HepG2 (cell line): ENCODE measurements around the gene COX4I2. TPM values are rescaled to one million over a fixed set of nuclear protein-coding genes. Genes with fewer than 3 reads are reported as not detected.
A peak's percentile ranks its signal among the peaks of the same experiment; 100 is the strongest.

Experiments used
- ATF7 ChIP-seq, 2 experiments: fragments of 450-650 bp in 1 of 2; sonication (generic) in 1 of 2; formaldehyde crosslinking in 1 of 2; IDR thresholded peaks; 2 replicates each; pipeline versions ENCODE4 v1.4.0 to v1.6.1; 2016 to 2020; ENCODE audit warnings: antibody characterized with exemption in 1 of 2, mild to moderate bottlenecking in 1 of 2, missing genetic modification reagents in 1 of 2
- CCAR2 ChIP-seq: fragments of 200-400 bp; formaldehyde crosslinking; optimal IDR thresholded peaks from 2 replicates; pipeline ENCODE3; 2018; ENCODE audit warnings: low read depth, mild to moderate bottlenecking, low read length, moderate library complexity
- FOSL2 ChIP-seq: sonication (generic); formaldehyde crosslinking; IDR thresholded peaks from 2 replicates; pipeline ENCODE4 v1.4.0; 2020; ENCODE audit warnings: missing genetic modification reagents
- HOXD1 ChIP-seq: sonication (generic); formaldehyde crosslinking; IDR thresholded peaks from 2 replicates; pipeline ENCODE4 v1.5.0; 2020; ENCODE audit warnings: missing genetic modification reagents
- KLF15 ChIP-seq: sonication (generic); formaldehyde crosslinking; IDR thresholded peaks from 2 replicates; pipeline ENCODE4 v1.8.1; 2023; ENCODE audit warnings: borderline replicate concordance, mild to moderate bottlenecking, inconsistent platforms, missing genetic modification reagents, mixed read lengths
- MED13 ChIP-seq: sonication (generic); formaldehyde crosslinking; IDR thresholded peaks from 2 replicates; pipeline ENCODE4 v1.5.0; 2020; ENCODE audit warnings: missing genetic modification reagents
- MTF2 ChIP-seq: sonication (generic); formaldehyde crosslinking; IDR thresholded peaks from 2 replicates; pipeline ENCODE4 v1.5.0; 2020; ENCODE audit warnings: missing genetic modification reagents, borderline replicate concordance
- NFYB ChIP-seq: sonication (generic); formaldehyde crosslinking; IDR thresholded peaks from 2 replicates; pipeline ENCODE4 v1.4.0; 2020; ENCODE audit warnings: missing genetic modification reagents
- NR2F2 ChIP-seq: IDR thresholded peaks from 2 replicates; pipeline ENCODE4 v1.6.1; 2012; ENCODE audit warnings: low read depth, inconsistent platforms, borderline replicate concordance
- RAD51 ChIP-seq: fragments of 450-650 bp; IDR thresholded peaks from 2 replicates; pipeline ENCODE4 v1.6.1; 2016; ENCODE audit warnings: borderline replicate concordance
- REL ChIP-seq: sonication (generic); formaldehyde crosslinking; conservative IDR thresholded peaks from 2 replicates; pipeline ENCODE4 v1.8.0; 2022; ENCODE audit warnings: mild to moderate bottlenecking, missing genetic modification reagents, moderate library complexity
- RFX5 ChIP-seq: IDR thresholded peaks from 2 replicates; pipeline ENCODE4 v1.6.1; 2011; ENCODE audit warnings: low read depth, low read length, improper control_type of control experiment
- SATB2 ChIP-seq: sonication (generic); formaldehyde crosslinking; IDR thresholded peaks from 2 replicates; pipeline ENCODE4 v1.5.0; 2020; ENCODE audit warnings: missing genetic modification reagents
- SMARCC2 ChIP-seq: fragments of 450-650 bp; IDR thresholded peaks from 2 replicates; pipeline ENCODE4 v1.6.1; 2017; ENCODE audit warnings: antibody characterized with exemption, mild to moderate bottlenecking
- SNRNP70 ChIP-seq: fragments of 200-400 bp; formaldehyde crosslinking; IDR thresholded peaks from 2 replicates; pipeline ENCODE4 v1.6.1; 2017; ENCODE audit warnings: mild to moderate bottlenecking, low read depth, low read length, moderate library complexity
- SPEN ChIP-seq: sonication (generic); formaldehyde crosslinking; IDR thresholded peaks from 2 replicates; pipeline ENCODE4 v1.5.1; 2020; ENCODE audit warnings: low read depth, mild to moderate bottlenecking, missing genetic modification reagents
- SYNCRIP ChIP-seq: fragments of 200-400 bp; formaldehyde crosslinking; IDR thresholded peaks from 2 replicates; pipeline ENCODE4 v1.6.1; 2018; ENCODE audit warnings: mild to moderate bottlenecking, low read depth, low read length; ENCODE audit not compliant: insufficient read depth
- ZBTB14 ChIP-seq: sonication (generic); formaldehyde crosslinking; IDR thresholded peaks from 2 replicates; pipeline ENCODE4 v1.4.0; 2020; ENCODE audit warnings: missing genetic modification reagents
- ZBTB25 ChIP-seq: IDR thresholded peaks from 2 replicates; pipeline ENCODE4 v1.6.1; 2018; ENCODE audit warnings: missing genetic modification reagents
- ZFP82 ChIP-seq: sonication (generic); formaldehyde crosslinking; IDR thresholded peaks from 2 replicates; pipeline ENCODE4 v1.5.1; 2020; ENCODE audit warnings: mild to moderate bottlenecking, missing genetic modification reagents, borderline replicate concordance
- ZNF160 ChIP-seq: sonication (generic); formaldehyde crosslinking; IDR thresholded peaks from 2 replicates; pipeline ENCODE4 v1.8.0; 2022; ENCODE audit warnings: mild to moderate bottlenecking, inconsistent platforms, missing genetic modification reagents
- ZNF484 ChIP-seq: sonication (generic); formaldehyde crosslinking; IDR thresholded peaks from 2 replicates; pipeline ENCODE4 v1.5.1; 2020; ENCODE audit warnings: mild to moderate bottlenecking, low read depth, missing genetic modification reagents, borderline replicate concordance
- ZNF777 ChIP-seq: sonication (generic); formaldehyde crosslinking; IDR thresholded peaks from 2 replicates; pipeline ENCODE4 v1.4.0; 2020; ENCODE audit warnings: missing genetic modification reagents
- polyA plus RNA-seq, 8 experiments: library from polyadenylated mRNA; depleted of rRNA in 3 of 8; stranded (reverse) in 7 of 8; unstranded in 1 of 8; fragments of >200 nt; fragmentation: Illumina TruSeq in 4 of 8; extraction: Trizol in 4 of 8; gene quantifications; 2 replicates each; pipeline versions ENCODE4 v1.2.1 to v1.2.3, GENCODE V29; 2011 to 2016; ENCODE audit warnings: low read depth in 4 of 8, missing spikeins in 1 of 8, mixed read lengths in 1 of 8; ENCODE audit not compliant: insufficient read depth in 1 of 8
- total RNA-seq, 5 experiments: library from RNA; depleted of rRNA; stranded (reverse); fragments of >200 nt; fragmentation: Illumina TruSeq; extraction: Trizol; gene quantifications; 2 replicates each; pipeline ENCODE4 v1.2.3, GENCODE V29; 2016; ENCODE audit warnings: low read depth in 1 of 5
- TF ChIP-seq, protein P1 (sequence below): sonication (generic); formaldehyde crosslinking; conservative IDR thresholded peaks from 2 replicates; pipeline ENCODE4 v1.4.0; 2020; ENCODE audit warnings: missing genetic modification reagents
- TF ChIP-seq, protein P2 (sequence below): fragments of 450-650 bp; IDR thresholded peaks from 2 replicates; pipeline ENCODE4 v1.6.1; 2017

Gene COX4I2
- total and polyA plus RNA-seq, 2 of the 13 experiments (the other 11 are each of a cell fraction or from before 2014, with no cell fraction given): 1.1 TPM; not detected in 1

DNA sequence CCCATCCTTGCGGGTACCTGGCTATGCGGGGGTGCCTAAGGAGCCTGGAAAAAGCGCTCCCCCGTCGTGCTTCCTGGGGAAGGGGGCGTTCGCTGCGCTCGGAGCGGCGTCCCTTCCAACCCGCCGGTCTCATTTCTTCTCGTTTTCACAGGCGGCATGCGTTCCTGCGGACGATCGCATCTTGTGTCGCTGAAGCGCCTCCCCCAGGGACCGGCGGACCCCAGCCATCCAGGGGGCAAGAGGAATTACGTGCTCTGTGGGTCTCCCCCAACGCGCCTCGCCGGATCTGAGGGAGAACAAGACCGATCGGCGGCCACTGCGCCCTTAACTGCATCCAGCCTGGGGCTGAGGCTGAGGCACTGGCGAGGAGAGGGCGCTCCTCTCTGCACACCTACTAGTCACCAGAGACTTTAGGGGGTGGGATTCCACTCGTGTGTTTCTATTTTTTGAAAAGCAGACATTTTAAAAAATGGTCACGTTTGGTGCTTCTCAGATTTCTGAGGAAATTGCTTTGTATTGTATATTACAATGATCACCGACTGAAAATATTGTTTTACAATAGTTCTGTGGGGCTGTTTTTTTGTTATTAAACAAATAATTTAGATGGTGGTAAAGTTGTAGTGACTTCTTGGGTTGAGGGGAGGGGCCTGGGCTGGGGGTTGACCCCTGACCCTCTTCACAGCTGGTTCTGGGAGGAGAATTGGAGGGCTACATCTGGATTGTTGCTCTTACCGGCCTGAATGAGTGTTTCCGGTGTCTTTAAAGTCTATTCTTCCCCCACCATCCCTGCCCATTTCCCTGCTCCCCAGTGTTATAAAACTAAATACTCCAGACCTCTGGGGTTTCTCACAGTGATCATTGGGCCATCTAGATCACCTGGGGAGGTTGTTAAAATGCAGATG, 31.6 kb upstream of the COX4I2 start (continued):
- TF ChIP-seq ZFP82 (CRISPR knock-in tag) (peak; percentile 84; the same call in 1 of the 2 replicates), MTF2 (CRISPR knock-in tag) (peak; percentile 12; the same call in 1 of the 2 replicates), SNRNP70 (no peak), ZNF160 (CRISPR knock-in tag) (no peak; the same call in 1 of the 2 replicates), ZNF777 (CRISPR knock-in tag) (no peak), KLF15 (CRISPR knock-in tag) (no peak), CCAR2 (no peak), ATF7 (IDR thresholded peaks at IDR 0.05) (no peak), ATF7 (CRISPR knock-in tag; IDR thresholded peaks at IDR 0.05) (no peak; the same call in 1 of the 2 replicates), ZBTB14 (CRISPR knock-in tag) (no peak; the same call in 1 of the 2 replicates), FOSL2 (CRISPR knock-in tag) (no peak), REL (CRISPR knock-in tag) (no peak), SATB2 (CRISPR knock-in tag) (peak; percentile 91), ZBTB25 (CRISPR knock-in tag) (no peak), RFX5 (no peak), SMARCC2 (no peak), SPEN (CRISPR knock-in tag) (no peak; the same call in 1 of the 2 replicates), NFYB (CRISPR knock-in tag) (0 out of 2 replicates have a peak, but pooled peaks have one; percentile 19), NR2F2 (no peak), SYNCRIP (no peak), RAD51 (no peak), MED13 (CRISPR knock-in tag) (no peak; the same call in 1 of the 2 replicates), ZNF484 (CRISPR knock-in tag) (no peak), HOXD1 (CRISPR knock-in tag) (no peak; the same call in 1 of the 2 replicates)
- TF ChIP-seq, protein P1, sequence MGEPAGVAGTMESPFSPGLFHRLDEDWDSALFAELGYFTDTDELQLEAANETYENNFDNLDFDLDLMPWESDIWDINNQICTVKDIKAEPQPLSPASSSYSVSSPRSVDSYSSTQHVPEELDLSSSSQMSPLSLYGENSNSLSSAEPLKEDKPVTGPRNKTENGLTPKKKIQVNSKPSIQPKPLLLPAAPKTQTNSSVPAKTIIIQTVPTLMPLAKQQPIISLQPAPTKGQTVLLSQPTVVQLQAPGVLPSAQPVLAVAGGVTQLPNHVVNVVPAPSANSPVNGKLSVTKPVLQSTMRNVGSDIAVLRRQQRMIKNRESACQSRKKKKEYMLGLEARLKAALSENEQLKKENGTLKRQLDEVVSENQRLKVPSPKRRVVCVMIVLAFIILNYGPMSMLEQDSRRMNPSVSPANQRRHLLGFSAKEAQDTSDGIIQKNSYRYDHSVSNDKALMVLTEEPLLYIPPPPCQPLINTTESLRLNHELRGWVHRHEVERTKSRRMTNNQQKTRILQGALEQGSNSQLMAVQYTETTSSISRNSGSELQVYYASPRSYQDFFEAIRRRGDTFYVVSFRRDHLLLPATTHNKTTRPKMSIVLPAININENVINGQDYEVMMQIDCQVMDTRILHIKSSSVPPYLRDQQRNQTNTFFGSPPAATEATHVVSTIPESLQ (CRISPR knock-in tag): no peak; the same call in 1 of the 2 replicates
- TF ChIP-seq, protein P2, sequence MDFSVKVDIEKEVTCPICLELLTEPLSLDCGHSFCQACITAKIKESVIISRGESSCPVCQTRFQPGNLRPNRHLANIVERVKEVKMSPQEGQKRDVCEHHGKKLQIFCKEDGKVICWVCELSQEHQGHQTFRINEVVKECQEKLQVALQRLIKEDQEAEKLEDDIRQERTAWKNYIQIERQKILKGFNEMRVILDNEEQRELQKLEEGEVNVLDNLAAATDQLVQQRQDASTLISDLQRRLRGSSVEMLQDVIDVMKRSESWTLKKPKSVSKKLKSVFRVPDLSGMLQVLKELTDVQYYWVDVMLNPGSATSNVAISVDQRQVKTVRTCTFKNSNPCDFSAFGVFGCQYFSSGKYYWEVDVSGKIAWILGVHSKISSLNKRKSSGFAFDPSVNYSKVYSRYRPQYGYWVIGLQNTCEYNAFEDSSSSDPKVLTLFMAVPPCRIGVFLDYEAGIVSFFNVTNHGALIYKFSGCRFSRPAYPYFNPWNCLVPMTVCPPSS: no peak
